ENCODE data around the gene NTN4.

GRCh38 chr12:95623554-95624170 is 166.9 kb downstream of the NTN4 start:
- TF ChIP-seq CTCF (IDR thresholded peaks at IDR 0.05) (peak in 5 of 6 experiments; percentile 27 to 72 (median 57)), POLR2A (IDR thresholded peaks at IDR 0.05) (no peak)
